AG10803 (cell line): ENCODE results near the gene HUNK.

Source experiments
- DNase-seq: peaks from one replicate; pipeline ENCODE4 v3.0.0; 2010; ENCODE audit warnings: low read depth
- H3K4me3 ChIP-seq: 2 replicates; pipeline ENCODE4 v1.5.1; 2011; ENCODE audit warnings: mild to moderate bottlenecking, low read length, control low read depth
- TF ChIP-seq, protein P1 (sequence below): conservative IDR thresholded peaks from 2 replicates; pipeline ENCODE4 v1.5.1; 2011; ENCODE audit warnings: mild to moderate bottlenecking, low read length, control low read depth, inconsistent platforms

Gene HUNK

GRCh38 chr21:31967334-31967733, 94.5 kb downstream of the HUNK start:
- no peak for DNase-seq
- no peak overlapping the region for H3K4me3 ChIP-seq
- TF ChIP-seq, protein P1, sequence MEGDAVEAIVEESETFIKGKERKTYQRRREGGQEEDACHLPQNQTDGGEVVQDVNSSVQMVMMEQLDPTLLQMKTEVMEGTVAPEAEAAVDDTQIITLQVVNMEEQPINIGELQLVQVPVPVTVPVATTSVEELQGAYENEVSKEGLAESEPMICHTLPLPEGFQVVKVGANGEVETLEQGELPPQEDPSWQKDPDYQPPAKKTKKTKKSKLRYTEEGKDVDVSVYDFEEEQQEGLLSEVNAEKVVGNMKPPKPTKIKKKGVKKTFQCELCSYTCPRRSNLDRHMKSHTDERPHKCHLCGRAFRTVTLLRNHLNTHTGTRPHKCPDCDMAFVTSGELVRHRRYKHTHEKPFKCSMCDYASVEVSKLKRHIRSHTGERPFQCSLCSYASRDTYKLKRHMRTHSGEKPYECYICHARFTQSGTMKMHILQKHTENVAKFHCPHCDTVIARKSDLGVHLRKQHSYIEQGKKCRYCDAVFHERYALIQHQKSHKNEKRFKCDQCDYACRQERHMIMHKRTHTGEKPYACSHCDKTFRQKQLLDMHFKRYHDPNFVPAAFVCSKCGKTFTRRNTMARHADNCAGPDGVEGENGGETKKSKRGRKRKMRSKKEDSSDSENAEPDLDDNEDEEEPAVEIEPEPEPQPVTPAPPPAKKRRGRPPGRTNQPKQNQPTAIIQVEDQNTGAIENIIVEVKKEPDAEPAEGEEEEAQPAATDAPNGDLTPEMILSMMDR, result no peak

- TF ChIP-seq, protein P1, result no peak
- no peak for DNase-seq
- no peak overlapping the region for H3K4me3 ChIP-seq
These were observed 99.8 kb downstream of the HUNK start for GRCh38 chr21:31972622-31973021.

DNA sequence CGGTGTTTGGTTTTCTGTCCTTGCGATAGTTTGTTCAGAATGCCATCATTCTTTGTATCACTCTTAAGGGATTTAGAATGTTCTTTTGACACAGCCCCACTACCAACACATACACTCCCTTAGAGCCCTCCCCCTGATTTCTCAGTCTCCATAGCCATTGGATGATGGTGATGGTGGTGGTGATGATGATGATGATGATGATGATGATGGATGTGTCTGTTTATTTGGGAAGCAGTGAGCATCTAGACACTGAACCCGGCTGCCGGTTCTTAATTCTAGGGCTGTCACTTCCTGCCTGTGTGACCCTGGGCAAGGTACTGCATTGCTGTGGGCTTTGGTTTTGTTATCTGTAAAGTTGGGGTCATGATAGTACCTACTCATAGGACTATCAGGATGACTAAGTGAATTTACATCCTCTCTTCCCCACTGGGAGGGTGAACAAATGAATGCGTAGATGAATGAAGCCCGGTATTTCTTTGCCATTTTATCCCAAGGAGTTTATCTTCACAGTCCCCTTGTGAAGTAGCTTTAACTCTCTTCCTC, 100.7 kb downstream of the HUNK start:
- TF ChIP-seq, protein P1, result no peak
- no peak for DNase-seq

DNA sequence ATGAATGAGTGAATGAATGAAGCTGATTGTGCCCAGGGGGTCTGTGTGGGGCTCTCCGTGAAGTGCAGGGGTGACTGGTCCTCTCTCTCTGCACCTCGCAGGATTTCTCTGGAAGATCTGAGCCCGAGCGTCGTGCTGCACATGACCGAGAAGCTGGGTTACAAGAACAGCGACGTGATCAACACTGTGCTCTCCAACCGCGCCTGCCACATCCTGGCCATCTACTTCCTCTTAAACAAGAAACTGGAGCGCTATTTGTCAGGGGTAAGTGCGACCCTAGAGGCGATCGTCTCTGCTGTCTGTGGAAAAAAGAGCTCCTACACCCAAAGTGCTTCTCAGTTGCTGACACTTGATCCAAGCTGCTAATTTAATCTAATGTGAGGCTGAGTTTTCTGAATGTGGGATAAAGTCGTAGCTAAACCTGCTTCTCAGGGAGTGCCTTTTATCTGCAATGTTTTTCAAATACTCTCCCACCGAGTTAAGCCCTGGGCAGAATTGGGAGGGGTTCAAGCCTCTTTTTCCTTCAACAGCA, 101.7 kb downstream of the HUNK start:
- TF ChIP-seq, protein P1, result no peak
- DNase-seq, result no peak

More for the DNA sequence above, 100.7 kb downstream of the HUNK start:
- H3K4me3 ChIP-seq, result no peak overlapping the region

DNA sequence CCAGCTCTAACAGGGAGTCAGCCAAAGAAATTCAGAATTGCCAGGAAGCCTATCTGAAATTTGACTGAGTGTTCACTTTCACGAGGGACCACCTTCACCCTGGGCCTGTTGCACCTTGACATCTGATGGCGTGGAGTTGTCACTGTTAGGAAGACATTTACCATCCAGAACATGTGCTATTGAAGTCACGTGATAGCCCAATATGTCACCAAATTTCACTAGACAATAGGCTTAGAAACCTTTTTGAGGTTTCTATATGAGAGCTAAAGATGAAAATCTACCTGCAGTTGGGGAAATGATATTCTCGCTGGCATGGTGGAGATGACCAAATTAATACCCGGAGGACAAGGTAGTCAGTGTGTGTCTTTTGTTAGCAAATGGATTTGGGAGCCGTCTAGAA, 102.7 kb downstream of the HUNK start:
- no peak overlapping the region for H3K4me3 ChIP-seq
- DNase-seq, result no peak
- TF ChIP-seq, protein P1, result no peak

More for the DNA sequence above, 101.7 kb downstream of the HUNK start:
- no peak overlapping the region for H3K4me3 ChIP-seq

DNA sequence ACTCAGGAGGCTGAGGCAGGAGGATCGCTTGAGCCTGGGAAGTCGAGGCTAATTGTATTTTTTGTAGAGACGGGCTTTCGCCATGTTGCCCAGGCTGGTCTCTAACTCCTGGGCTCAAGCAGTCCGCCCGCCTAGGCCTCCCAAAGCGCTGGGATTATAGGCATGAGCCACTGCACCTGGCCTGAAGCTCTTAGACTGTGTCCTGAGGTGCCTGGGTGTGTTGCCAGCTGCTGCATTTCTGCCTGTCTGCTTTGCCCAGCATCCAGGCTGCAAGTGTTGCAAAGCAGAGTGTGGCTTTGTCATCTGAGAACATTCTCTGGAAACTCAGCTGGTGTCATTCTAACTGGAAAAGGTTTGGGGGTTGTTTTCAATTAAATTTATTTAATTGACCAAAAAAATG, 105.0 kb downstream of the HUNK start:
- TF ChIP-seq, protein P1, result no peak
- DNase-seq, result no peak
- no peak overlapping the region for H3K4me3 ChIP-seq

DNA sequence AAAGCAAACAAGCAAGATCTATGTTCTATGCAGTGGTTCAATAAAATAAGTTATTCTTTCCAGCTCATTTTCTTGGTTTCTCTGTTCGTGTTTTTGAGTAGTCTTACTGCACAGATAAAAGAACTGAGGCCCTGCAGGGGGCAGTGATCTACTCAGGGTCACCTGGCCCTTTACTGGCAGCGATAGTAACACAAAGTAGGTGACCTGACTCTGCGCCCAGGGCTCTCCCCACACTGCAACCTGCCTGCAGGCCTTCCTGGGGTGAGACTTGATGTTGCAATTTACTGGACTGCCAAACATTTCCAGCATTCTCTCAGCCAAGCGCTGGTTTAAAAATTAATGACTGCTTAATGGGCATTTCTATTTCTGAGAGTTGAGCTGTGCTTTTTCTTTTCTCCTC, 110.3 kb downstream of the HUNK start:
- DNase-seq, result no peak
- no peak overlapping the region for H3K4me3 ChIP-seq
- TF ChIP-seq, protein P1, result no peak
